ENCODE results near the gene WNT4. TPM values are rescaled to one million over a fixed set of nuclear protein-coding genes. Genes with fewer than 3 reads are reported as not detected.

Gene WNT4
- total and polyA plus RNA-seq, 7 donors, result 0.10 to 5.6 (median 0.44) TPM

- 83 to 88% (median 87%) methylated on average over 17 of the region's 17 CpGs for WGBS, 3 donors
- H3K27me3 ChIP-seq (ENCODE audit: insufficient read depth in 3 of 3, low read length in 2 of 3), result peaks cover 0 to 3% (median 0%) of the 10 kb centered on the region in 3 donors
Observed at GRCh38 chr1:22159891-22160290, 17.0 kb upstream of the WNT4 start.

GRCh38 chr1:22158654-22159053 lies 15.8 kb upstream of the WNT4 start:
- H3K27me3 ChIP-seq (ENCODE audit: insufficient read depth in 3 of 3, low read length in 2 of 3), result peaks cover 0 to 3% (median 0%) of the 10 kb centered on the region in 3 donors
- DNase-seq (no peak), ATAC-seq (no peak)
- H3K36me3 ChIP-seq (ENCODE audit: insufficient read depth in 1 of 2, low read depth in 1 of 2), result no peaks in the 10 kb centered on the region
- intact Hi-C loops (cut with DNase I), result no loop called here
- no peaks in the 10 kb centered on the region for H3K9me3 ChIP-seq
- no peaks in the 10 kb centered on the region for H3K4me1 ChIP-seq
- WGBS, 3 donors, result 75 to 88% (median 81%) methylated on average over 4 of the region's 4 CpGs
- no peak overlapping the region for H3K4me3 ChIP-seq
- no peak overlapping the region for H3K27ac ChIP-seq
- no peak for TF ChIP-seq CTCF (IDR thresholded peaks at IDR 0.05)

More at GRCh38 chr1:22159891-22160290, 17.0 kb upstream of the WNT4 start:
- no peak for ATAC-seq
- Histone ChIP-seq H3K36me3 (ENCODE audit: insufficient read depth in 1 of 2, low read depth in 1 of 2) (no peaks in the 10 kb centered on the region), H3K27ac (no peak overlapping the region), H3K4me1 (no peaks in the 10 kb centered on the region), H3K9me3 (no peaks in the 10 kb centered on the region), H3K4me3 (no peak overlapping the region)
- no peak for TF ChIP-seq CTCF (IDR thresholded peaks at IDR 0.05)
- intact Hi-C loops (cut with DNase I), result no loop called here
- no peak for DNase-seq

DNA sequence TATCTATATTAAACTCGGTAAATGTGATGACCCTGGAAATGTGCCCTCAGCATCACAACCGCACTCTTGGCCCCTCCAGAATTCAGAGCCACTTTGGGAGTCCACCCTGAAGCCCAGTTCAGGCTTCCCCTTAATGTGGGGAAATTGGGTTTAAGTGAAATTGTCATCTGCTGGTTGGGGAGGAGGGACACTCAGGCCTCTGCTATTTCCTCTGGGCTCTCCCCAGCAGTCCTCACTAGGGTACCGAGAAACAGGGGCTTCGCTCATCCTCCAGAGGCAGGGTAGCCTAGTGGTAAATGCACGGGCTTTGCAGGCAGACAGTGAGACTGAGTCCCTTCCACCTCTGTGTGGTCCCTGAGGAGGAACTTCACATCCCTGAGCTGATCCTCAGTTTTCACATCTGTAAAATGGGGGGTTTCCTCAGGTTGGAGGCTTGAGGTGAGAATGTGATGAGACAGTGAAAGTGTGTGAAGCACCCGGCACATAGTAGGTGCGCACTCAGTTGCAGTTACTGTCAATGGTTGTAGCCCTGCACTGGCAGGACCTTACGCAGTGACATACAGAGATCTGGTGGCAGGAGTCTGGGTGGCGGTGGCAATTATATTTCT lies 14.6 kb upstream of the WNT4 start:
- ATAC-seq (no peak), DNase-seq (no peak)
- Histone ChIP-seq H3K36me3 (ENCODE audit: insufficient read depth in 1 of 2, low read depth in 1 of 2) (no peaks in the 10 kb centered on the region), H3K4me1 (no peaks in the 10 kb centered on the region), H3K27me3 (ENCODE audit: insufficient read depth in 3 of 3, low read length in 2 of 3) (peaks cover 0 to 3% (median 0%) of the 10 kb centered on the region in 3 donors), H3K9me3 (no peaks in the 10 kb centered on the region), H3K27ac (no peak overlapping the region), H3K4me3 (no peak overlapping the region)
- 81 to 90% (median 87%) methylated on average over 9 of the region's 9 CpGs for WGBS, 3 donors
- no peak for TF ChIP-seq CTCF (IDR thresholded peaks at IDR 0.05)
- intact Hi-C loops (cut with DNase I), result no loop called here

GRCh38 chr1:22155517-22155916 lies 12.6 kb upstream of the WNT4 start:
- TF ChIP-seq CTCF (IDR thresholded peaks at IDR 0.05), result no peak
- peaks cover 0 to 3% (median 0%) of the 10 kb centered on the region in 3 donors for H3K27me3 ChIP-seq (ENCODE audit: insufficient read depth in 3 of 3, low read length in 2 of 3)
- H3K4me1 ChIP-seq, result no peaks in the 10 kb centered on the region
- H3K27ac ChIP-seq, result no peak overlapping the region
- ATAC-seq (no peak), DNase-seq (no peak)
- WGBS, 3 donors, result 90% methylated on average over 3 to 4 of the region's 4 CpGs
- intact Hi-C loops (cut with DNase I), result no loop called here
- H3K4me3 ChIP-seq, result no peak overlapping the region
- H3K9me3 ChIP-seq, result no peaks in the 10 kb centered on the region
- no peaks in the 10 kb centered on the region for H3K36me3 ChIP-seq (ENCODE audit: insufficient read depth in 1 of 2, low read depth in 1 of 2)

GRCh38 chr1:22154626-22155025 lies 11.7 kb upstream of the WNT4 start:
- intact Hi-C loops (cut with DNase I), result loop anchor here in 1 of 2 donors (5.0 kb wide), 1 partner anchor 48 kb away; no protein-coding TSS in a partner anchor
- DNase-seq, result no peak
- ATAC-seq, result no peak
- no peaks in the 10 kb centered on the region for H3K36me3 ChIP-seq (ENCODE audit: insufficient read depth in 1 of 2, low read depth in 1 of 2)
- H3K27ac ChIP-seq, result no peak overlapping the region
- peaks cover 0 to 3% (median 0%) of the 10 kb centered on the region in 3 donors for H3K27me3 ChIP-seq (ENCODE audit: insufficient read depth in 3 of 3, low read length in 2 of 3)
- H3K9me3 ChIP-seq, result no peaks in the 10 kb centered on the region
- 71 to 84% (median 74%) methylated on average over 6 of the region's 6 CpGs for WGBS, 3 donors
- no peak overlapping the region for H3K4me3 ChIP-seq
- H3K4me1 ChIP-seq, result no peaks in the 10 kb centered on the region
- no peak for TF ChIP-seq CTCF (IDR thresholded peaks at IDR 0.05)
